Peyer's patch (tissue), 4 donors: ENCODE results near the gene DHCR24. TPM values are rescaled to one million over a fixed set of nuclear protein-coding genes. Genes with fewer than 3 reads are reported as not detected.

Experiments
- DNase-seq, 3 donors: peaks; one replicate each; pipeline ENCODE4 v3.0.0-alpha.2; 2017 to 2019
- H3K27ac ChIP-seq, 4 donors: fragments of 200-600 bp; sonication (generic); one replicate each; pipeline ENCODE4 v1.5.1; 2016 to 2019
- H3K27me3 ChIP-seq, 2 donors: fragments of 200-600 bp; sonication (generic); one replicate each; pipeline ENCODE4 v1.5.1; 2019
- H3K36me3 ChIP-seq, 3 donors: fragments of 200-600 bp; sonication (generic); one replicate each; pipeline ENCODE4 v1.5.1; 2016 to 2019
- H3K4me1 ChIP-seq, 4 donors: fragments of 200-600 bp; sonication (generic); one replicate each; pipeline ENCODE4 v1.5.1; 2016 to 2019
- H3K4me3 ChIP-seq, 4 donors: fragments of 200-600 bp; sonication (generic); 1 replicate in 3 of 4; 2 replicates in 1 of 4; pipeline ENCODE4 v1.5.1; 2016 to 2019; ENCODE audit warnings: mild to moderate bottlenecking in 1 of 4
- H3K9me3 ChIP-seq, 4 donors: fragments of 200-600 bp; sonication (generic); one replicate each; pipeline ENCODE4 v1.5.1; 2016 to 2019; ENCODE audit warnings: mild to moderate bottlenecking in 1 of 4
- POLR2A ChIP-seq, 2 donors: fragments of 450-650 bp; IDR thresholded peaks; one replicate each; pipeline ENCODE4 v1.5.1; 2017; ENCODE audit warnings: antibody characterized with exemption in 2 of 2, mild to moderate bottlenecking in 2 of 2, moderate library complexity in 2 of 2
- total RNA-seq, 4 donors: library from RNA; depleted of rRNA; stranded (reverse); fragments of >200 nt; gene quantifications; one replicate each; pipeline ENCODE4 v1.1.0, GENCODE V29; 2016
- TF ChIP-seq, protein P1 (sequence below), 6 experiments: fragments of 450-650 bp in 4 of 6; fragments of 200-600 bp in 2 of 6; sonication (generic) in 1 of 6; IDR thresholded peaks; one replicate each; pipeline ENCODE4 v1.5.1; 2017 to 2019; ENCODE audit warnings: antibody characterized with exemption in 6 of 6, mild to moderate bottlenecking in 3 of 6, moderate library complexity in 1 of 6

DHCR24 gene
- total RNA-seq, 4 donors from 2014 or later, result 15.7 to 119 (median 110) TPM

DNA sequence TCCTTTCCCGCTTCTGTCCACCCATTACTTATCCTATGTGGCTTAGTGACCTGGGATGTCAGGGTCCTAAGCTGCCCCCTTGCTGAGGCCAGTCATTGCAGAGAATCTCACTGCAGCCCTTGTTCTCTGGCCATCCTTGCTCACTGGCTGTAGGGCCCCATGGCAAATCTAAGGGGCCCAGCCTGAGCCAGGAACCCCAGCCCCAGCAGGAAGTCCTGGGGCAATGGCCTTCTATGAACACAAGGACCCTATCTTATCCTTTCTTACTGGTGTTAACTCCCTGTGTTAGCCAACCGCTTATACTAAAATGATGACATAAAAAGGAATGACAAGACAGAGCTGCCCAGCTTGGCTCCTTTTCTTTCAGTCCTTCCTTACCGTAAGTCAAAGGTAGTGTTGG, 29.9 kb downstream of the DHCR24 start:
- TF ChIP-seq, protein P1, sequence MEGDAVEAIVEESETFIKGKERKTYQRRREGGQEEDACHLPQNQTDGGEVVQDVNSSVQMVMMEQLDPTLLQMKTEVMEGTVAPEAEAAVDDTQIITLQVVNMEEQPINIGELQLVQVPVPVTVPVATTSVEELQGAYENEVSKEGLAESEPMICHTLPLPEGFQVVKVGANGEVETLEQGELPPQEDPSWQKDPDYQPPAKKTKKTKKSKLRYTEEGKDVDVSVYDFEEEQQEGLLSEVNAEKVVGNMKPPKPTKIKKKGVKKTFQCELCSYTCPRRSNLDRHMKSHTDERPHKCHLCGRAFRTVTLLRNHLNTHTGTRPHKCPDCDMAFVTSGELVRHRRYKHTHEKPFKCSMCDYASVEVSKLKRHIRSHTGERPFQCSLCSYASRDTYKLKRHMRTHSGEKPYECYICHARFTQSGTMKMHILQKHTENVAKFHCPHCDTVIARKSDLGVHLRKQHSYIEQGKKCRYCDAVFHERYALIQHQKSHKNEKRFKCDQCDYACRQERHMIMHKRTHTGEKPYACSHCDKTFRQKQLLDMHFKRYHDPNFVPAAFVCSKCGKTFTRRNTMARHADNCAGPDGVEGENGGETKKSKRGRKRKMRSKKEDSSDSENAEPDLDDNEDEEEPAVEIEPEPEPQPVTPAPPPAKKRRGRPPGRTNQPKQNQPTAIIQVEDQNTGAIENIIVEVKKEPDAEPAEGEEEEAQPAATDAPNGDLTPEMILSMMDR (IDR thresholded peaks at IDR 0.05), result no peak
- no peak for TF ChIP-seq POLR2A (IDR thresholded peaks at IDR 0.05)
- Histone ChIP-seq H3K4me1 (no peaks in the 10 kb centered on the region), H3K4me3 (no peak overlapping the region), H3K9me3 (no peaks in the 10 kb centered on the region), H3K36me3 (peaks cover 0 to 53% (median 0%) of the 10 kb centered on the region in 3 donors), H3K27me3 (no peaks in the 10 kb centered on the region), H3K27ac (peak overlapping the region in 1 of 4 donors; percentile 53)
- no peak for DNase-seq

- Histone ChIP-seq H3K4me1 (no peaks in the 10 kb centered on the region), H3K27ac (no peak overlapping the region), H3K27me3 (no peaks in the 10 kb centered on the region), H3K9me3 (no peaks in the 10 kb centered on the region), H3K4me3 (no peak overlapping the region), H3K36me3 (peaks cover 0 to 63% (median 0%) of the 10 kb centered on the region in 3 donors)
- DNase-seq, result no peak
- TF ChIP-seq POLR2A (IDR thresholded peaks at IDR 0.05), result no peak
- TF ChIP-seq, protein P1 (IDR thresholded peaks at IDR 0.05), result no peak
Observed at GRCh38 chr1:54854381-54855020, 32.5 kb downstream of the DHCR24 start.

GRCh38 chr1:54853793-54854370, 33.1 kb downstream of the DHCR24 start:
- no peaks in the 10 kb centered on the region for H3K27me3 ChIP-seq
- no peaks in the 10 kb centered on the region for H3K9me3 ChIP-seq
- H3K27ac ChIP-seq, result no peak overlapping the region
- H3K36me3 ChIP-seq, result peaks cover 0 to 65% (median 0%) of the 10 kb centered on the region in 3 donors
- TF ChIP-seq, protein P1 (IDR thresholded peaks at IDR 0.05), result no peak
- TF ChIP-seq POLR2A (IDR thresholded peaks at IDR 0.05), result no peak
- H3K4me1 ChIP-seq, result no peaks in the 10 kb centered on the region
- H3K4me3 ChIP-seq, result no peak overlapping the region
- DNase-seq, result no peak

- Histone ChIP-seq H3K36me3 (peaks cover 0 to 65% (median 0%) of the 10 kb centered on the region in 3 donors), H3K4me3 (no peak overlapping the region), H3K4me1 (no peaks in the 10 kb centered on the region), H3K27ac (no peak overlapping the region), H3K9me3 (no peaks in the 10 kb centered on the region), H3K27me3 (no peaks in the 10 kb centered on the region)
- TF ChIP-seq, protein P1 (IDR thresholded peaks at IDR 0.05), result no peak
- TF ChIP-seq POLR2A (IDR thresholded peaks at IDR 0.05), result no peak
- DNase-seq, result no peak
Observed at GRCh38 chr1:54853096-54853792, 33.8 kb downstream of the DHCR24 start.

DNA sequence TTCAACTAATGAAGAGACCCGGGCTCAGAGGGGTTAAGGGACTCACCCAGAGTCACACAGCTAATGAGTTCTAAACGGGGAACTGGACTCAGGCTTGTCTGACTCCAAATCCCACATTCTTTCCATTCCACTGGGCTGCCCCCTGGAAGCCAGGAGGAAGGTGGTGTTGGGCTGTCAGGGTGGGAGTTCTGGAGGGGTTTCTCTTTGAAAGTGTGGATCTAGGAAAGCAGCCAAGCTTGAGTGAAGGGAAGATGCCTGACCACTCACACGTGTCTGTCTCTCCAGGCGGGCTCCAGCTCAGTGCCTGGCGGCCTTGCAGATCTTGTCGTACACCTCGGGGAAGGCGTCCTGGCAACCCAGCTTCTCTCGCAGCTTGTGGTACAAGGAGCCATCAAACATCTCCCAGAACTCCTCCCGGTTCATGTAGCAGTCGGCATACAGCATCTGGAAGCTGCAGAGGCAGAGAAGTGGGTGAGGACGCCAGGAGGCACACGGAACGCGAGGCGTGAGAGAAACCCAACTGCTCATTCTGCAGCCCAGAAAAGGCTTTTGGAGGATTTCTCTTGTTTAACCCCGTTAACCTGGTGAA, 35.0 kb downstream of the DHCR24 start:
- Histone ChIP-seq H3K9me3 (no peaks in the 10 kb centered on the region), H3K27me3 (no peaks in the 10 kb centered on the region), H3K4me1 (no peaks in the 10 kb centered on the region), H3K36me3 (peaks cover 0 to 60% (median 0%) of the 10 kb centered on the region in 3 donors), H3K27ac (no peak overlapping the region), H3K4me3 (no peak overlapping the region)
- TF ChIP-seq, protein P1 (IDR thresholded peaks at IDR 0.05), result no peak
- TF ChIP-seq POLR2A (IDR thresholded peaks at IDR 0.05), result no peak
- no peak for DNase-seq
